ENCODE results near the gene SLC8A2. TPM values are rescaled to one million over a fixed set of nuclear protein-coding genes. Genes with fewer than 3 reads are reported as not detected.

SLC8A2 gene
- total and polyA plus RNA-seq, 2 of the 4 experiments (the other 2 are of a cell fraction): 0.05 TPM; not detected in 1

- WGBS, 2 experiments (ENCODE audit: extremely low coverage in 2 of 2, insufficient read length in 1 of 2): 83% methylated on average over 3 of the region's 14 CpGs; no CpG with 5 or more reads in 1 of the 2 experiments
- no peak for TF ChIP-seq RAD21 (IDR thresholded peaks at IDR 0.05; ENCODE audit: low read length)
- TF ChIP-seq MAZ (IDR thresholded peaks at IDR 0.05; ENCODE audit: borderline replicate concordance, low read depth, low read length): no peak
- TF ChIP-seq SMC3 (IDR thresholded peaks at IDR 0.05; ENCODE audit: low read depth, low read length): no peak
- no peak for TF ChIP-seq RCOR1 (IDR thresholded peaks at IDR 0.05; ENCODE audit: insufficient replicate concordance, low read length)
- no peak for TF ChIP-seq USF2 (IDR thresholded peaks at IDR 0.05; ENCODE audit: low read depth, low read length)
- TF ChIP-seq POLR2A (IDR thresholded peaks at IDR 0.05; ENCODE audit: low read depth, low read length): no peak
- no peak for TF ChIP-seq RFX5 (IDR thresholded peaks at IDR 0.05; ENCODE audit: low read depth, low read length)
- no peak for TF ChIP-seq CEBPB (IDR thresholded peaks at IDR 0.05; ENCODE audit: low read depth, low read length)
- TF ChIP-seq ELK1 (IDR thresholded peaks at IDR 0.05; ENCODE audit: borderline replicate concordance, low read depth, low read length): no peak
- no peak for TF ChIP-seq MXI1 (IDR thresholded peaks at IDR 0.05; ENCODE audit: borderline replicate concordance, low read depth, low read length)
- no peak for TF ChIP-seq FOS (IDR thresholded peaks at IDR 0.05; ENCODE audit: low read depth, low read length)
- TF ChIP-seq CHD1 (IDR thresholded peaks at IDR 0.05; ENCODE audit: low read depth, low read length): no peak
- TF ChIP-seq MAFK (IDR thresholded peaks at IDR 0.05; ENCODE audit: low read depth, low read length): no peak
- Histone ChIP-seq H3K56ac (ENCODE audit: extremely low read depth, insufficient read depth, low read length) (no peak overlapping the region), H2AK5ac (ENCODE audit: low read depth, low read length) (no peak overlapping the region), H4K8ac (ENCODE audit: low read depth in 2 of 2, low read length in 2 of 2) (no peak overlapping the region), H2AK9ac (replicated peaks; ENCODE audit: low read depth, low read length, poor library complexity) (no peak overlapping the region), H3K14ac (replicated peaks; ENCODE audit: low read depth, low read length) (no peak overlapping the region), H3K27ac (ENCODE audit: insufficient read depth, low read length) (no peak overlapping the region), H4K5ac (ENCODE audit: low read depth, low read length) (no peak overlapping the region), H3K9ac (ENCODE audit: low read depth, low read length) (no peak overlapping the region), H3K4ac (ENCODE audit: low read depth, low read length) (no peak overlapping the region), H3K4me2 (ENCODE audit: low read depth, low read length) (no peak overlapping the region), H3K4me1 (ENCODE audit: control insufficient read depth, insufficient read depth, low read length) (no peaks in the 10 kb centered on the region), H3K27me3 (ENCODE audit: control insufficient read depth, insufficient read depth, low read length) (peaks cover 61% of the 10 kb centered on the region), H4K20me1 (ENCODE audit: insufficient read depth, low read length) (no peaks in the 10 kb centered on the region), H3K18ac (ENCODE audit: low read depth, low read length) (no peak overlapping the region), H2AFZ (replicated peaks; ENCODE audit: low read length, poor library complexity) (no peak overlapping the region), H2BK20ac (ENCODE audit: low read depth, low read length) (no peak overlapping the region), H3K36me3 (ENCODE audit: control insufficient read depth, insufficient read depth, low read length) (no peaks in the 10 kb centered on the region), H2BK5ac (ENCODE audit: low read depth, low read length, poor library complexity, severe bottlenecking) (no peak overlapping the region), H3K79me1 (ENCODE audit: low read depth in 1 of 2, low read length in 2 of 2) (no peaks in the 10 kb centered on the region), H3K23ac (ENCODE audit: low read depth, low read length) (no peak overlapping the region), H2BK15ac (ENCODE audit: low read depth, low read length) (no peak overlapping the region), H3K4me3 (ENCODE audit: insufficient read depth, low read depth, low read length) (no peak overlapping the region), H3K9me3 (ENCODE audit: control insufficient read depth, insufficient read depth, low read length) (peaks cover 25% of the 10 kb centered on the region), H2BK120ac (ENCODE audit: low read depth, low read length) (no peak overlapping the region), H4K91ac (ENCODE audit: insufficient read depth, low read depth, low read length) (no peak overlapping the region), H3K9me1 (ENCODE audit: insufficient read depth, low read length) (peaks cover 4% of the 10 kb centered on the region; the same call in 1 of the 2 replicates)
- dilution Hi-C loops (cut with HindIII; ENCODE audit: low sequenced_read_pairs, unreplicated experiment) (no loop called here), in situ Hi-C loops (cut with MboI; ENCODE audit: low sequenced_read_pairs) (no loop called here), intact Hi-C loops (cut with micrococcal nuclease) (no loop called here)
- ChIA-PET POLR2A (ENCODE audit: unreplicated experiment) (no interaction called here), CTCF (no interaction called here)
- BruUV-seq (replicated peaks): no TSS peak
- DNase-seq: no peak
- ATAC-seq (ENCODE audit: low read depth): no peak
These were observed 12.2 kb downstream of the SLC8A2 start for GRCh38 chr19:47459477-47459876.

Measured in IMR-90 (cell line).